Hematopoietic multipotent progenitor cell treated with erythropoietin and hydrocortisone succinate and interleukin-3 and kit ligand, for 17 days (in vitro differentiated cells): ENCODE measurements around the gene DOCK1.
"Not testable (repeated sequence)": the region's sequence is repeated elsewhere in the genome, so short reads cannot be mapped to it uniquely, and the experiment has no call there.

Experiments
- DNase-seq: peaks from one replicate; pipeline ENCODE4 v3.0.0-alpha.2; 2015; ENCODE audit warnings: low spot score

Gene DOCK1

GRCh38 chr10:126903656-126904360 is 1.4 kb upstream of the DOCK1 start:
- DNase-seq, result no peak

GRCh38 chr10:126904516-126904817 is 761 bp upstream of the DOCK1 start:
- no peak for DNase-seq

GRCh38 chr10:126905776-126906703 is 812 bp downstream of the DOCK1 start:
- no peak for DNase-seq

GRCh38 chr10:126906704-126907422 is 1.6 kb downstream of the DOCK1 start:
- no peak for DNase-seq

- no peak for DNase-seq
These were observed 2.3 kb downstream of the DOCK1 start for GRCh38 chr10:126907423-126907970.

- no peak for DNase-seq
These were observed 3.0 kb downstream of the DOCK1 start for GRCh38 chr10:126908225-126908624.

GRCh38 chr10:126908729-126909128 is 3.5 kb downstream of the DOCK1 start:
- DNase-seq, result no peak

- DNase-seq, result no peak
These were observed 3.9 kb downstream of the DOCK1 start for GRCh38 chr10:126909147-126909546.

GRCh38 chr10:126910196-126910595 is 5.0 kb downstream of the DOCK1 start:
- DNase-seq, result no peak

- DNase-seq, result no peak
These were observed 5.6 kb downstream of the DOCK1 start for GRCh38 chr10:126910798-126911197.

- DNase-seq, result no peak
These were observed 6.1 kb downstream of the DOCK1 start for GRCh38 chr10:126911301-126911700.

- no peak for DNase-seq
These were observed 8.1 kb downstream of the DOCK1 start for GRCh38 chr10:126913316-126913715.

- DNase-seq, result no peak
These were observed 9.3 kb downstream of the DOCK1 start for GRCh38 chr10:126914561-126914960.

GRCh38 chr10:126916952-126917351 is 11.7 kb downstream of the DOCK1 start:
- DNase-seq, result not testable (repeated sequence)

- DNase-seq, result no peak
These were observed 12.1 kb downstream of the DOCK1 start for GRCh38 chr10:126917375-126917774.

GRCh38 chr10:126917975-126918908 is 13.0 kb downstream of the DOCK1 start:
- no peak for DNase-seq

- DNase-seq, result no peak
These were observed 14.2 kb downstream of the DOCK1 start for GRCh38 chr10:126919426-126919825.

GRCh38 chr10:126921162-126921561 is 15.9 kb downstream of the DOCK1 start:
- no peak for DNase-seq

GRCh38 chr10:126921974-126922525 is 16.8 kb downstream of the DOCK1 start:
- no peak for DNase-seq

- DNase-seq, result no peak
These were observed 19.1 kb downstream of the DOCK1 start for GRCh38 chr10:126924180-126924914.
